NCI-H187 treated with DMSO at 0.1 percent for 48 hours (cell line): ENCODE measurements around the gene ARRB1.
"Not testable (repeated sequence)": the region's sequence is repeated elsewhere in the genome, so short reads cannot be mapped to it uniquely, and the experiment has no call there.

Experiments
- DNase-seq: peaks from one replicate; lab custom pipeline; 2025; lab: John Stamatoyannopoulos, UW

The ARRB1 gene

GRCh38 chr11:75371949-75372876, 20.8 kb upstream of the ARRB1 start:
- DNase-seq: no peak

GRCh38 chr11:75369560-75370255, 18.2 kb upstream of the ARRB1 start:
- DNase-seq: no peak

GRCh38 chr11:75366826-75367225, 15.4 kb upstream of the ARRB1 start:
- not testable (repeated sequence) for DNase-seq

- DNase-seq: no peak
These were observed 14.3 kb upstream of the ARRB1 start for GRCh38 chr11:75365711-75366181.

- DNase-seq: not testable (repeated sequence)
These were observed 10.8 kb upstream of the ARRB1 start for GRCh38 chr11:75362285-75362684.

GRCh38 chr11:75356613-75357012, 5.2 kb upstream of the ARRB1 start:
- no peak for DNase-seq

GRCh38 chr11:75355051-75355450, 3.6 kb upstream of the ARRB1 start:
- no peak for DNase-seq

- DNase-seq: no peak
These were observed 1.2 kb upstream of the ARRB1 start for GRCh38 chr11:75352588-75353206.

- no peak for DNase-seq
These were observed 528 bp upstream of the ARRB1 start for GRCh38 chr11:75351791-75352587.

GRCh38 chr11:75350743-75351540, 519 bp downstream of the ARRB1 start:
- no peak for DNase-seq

GRCh38 chr11:75350122-75350742, 1.2 kb downstream of the ARRB1 start:
- DNase-seq: no peak

- DNase-seq: no peak
These were observed 1.8 kb downstream of the ARRB1 start for GRCh38 chr11:75349521-75350116.

- peak; percentile 39 for DNase-seq
These were observed 3.5 kb downstream of the ARRB1 start for GRCh38 chr11:75347781-75348566.

GRCh38 chr11:75346912-75347647, 4.4 kb downstream of the ARRB1 start:
- no peak for DNase-seq

GRCh38 chr11:75346296-75346695, 5.2 kb downstream of the ARRB1 start:
- DNase-seq: no peak

- DNase-seq: no peak
These were observed 5.9 kb downstream of the ARRB1 start for GRCh38 chr11:75345455-75346160.

GRCh38 chr11:75344761-75345454, 6.6 kb downstream of the ARRB1 start:
- no peak for DNase-seq
